ENCODE data around the gene OR14K1. TPM values are rescaled to one million over a fixed set of nuclear protein-coding genes. Genes with fewer than 3 reads are reported as not detected.

Gene OR14K1
- total RNA-seq, result not detected in 2 replicates

GRCh38 chr1:247738315-247738714 is at the start of gene OR14K1:
Gene OR14K1, plus strand, starts transcription at chr1:247738615. Its CDS starts 0 bp downstream, at chr1:247738615.

DNA sequence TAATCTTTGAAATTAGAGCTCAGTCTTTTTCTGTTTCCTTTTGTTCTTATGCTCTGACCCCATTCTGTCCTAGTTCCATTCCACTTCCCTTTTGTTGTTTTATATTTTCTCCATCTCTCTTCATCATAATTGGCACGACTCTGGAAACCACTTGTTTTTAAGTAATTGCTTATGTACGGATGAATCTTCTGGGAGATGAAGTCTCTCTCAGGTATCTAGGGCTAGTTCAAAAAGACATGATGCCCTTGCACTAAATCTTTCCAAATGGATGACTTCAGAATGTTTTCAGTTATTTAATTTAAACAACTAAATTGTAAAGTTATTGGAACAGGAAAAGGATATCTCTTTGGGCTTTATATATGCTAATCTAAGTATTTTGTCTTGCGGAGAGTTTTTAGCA is 21.9 kb upstream of the OR14K1 start, which contains the start of gene OR6F1:
TSS of gene OR6F1 (minus strand) at position 101 of the 400 bp plus-strand sequence. CDS start 3,891 bp downstream, outside the sequence.

GRCh38 chr1:247748041-247748440 is 9.6 kb downstream of the OR14K1 start, which contains the start of gene OR14A2:
Gene OR14A2, minus strand, starts transcription at chr1:247748141.

DNA sequence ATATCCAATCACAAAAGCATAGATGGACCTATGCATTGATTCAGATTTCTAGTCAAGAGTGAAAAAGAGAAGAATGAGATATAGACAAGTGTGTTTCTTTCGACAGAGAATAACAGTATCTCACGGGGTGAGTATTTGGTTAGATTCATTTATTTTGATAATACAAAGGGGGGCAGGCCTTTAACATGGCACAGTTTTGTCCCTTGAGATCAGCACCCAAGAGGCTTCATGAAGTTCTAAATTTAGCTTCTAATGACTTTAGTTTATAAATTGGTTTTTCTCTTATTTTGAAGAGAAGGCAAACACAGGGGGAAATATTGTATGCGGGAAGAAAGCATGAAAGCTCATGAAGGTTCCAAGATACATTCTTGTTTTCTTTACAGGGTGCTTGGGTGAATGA is 22.0 kb downstream of the OR14K1 start, which contains the start of gene OR1C1:
TSS of gene OR1C1 (minus strand) at position 101 of the 400 bp plus-strand sequence. CDS start 2,150 bp downstream, outside the sequence.

Other genes starting within 250 kb of the OR14K1 start
- not detected in 2 replicates for gene OR2C3, start 202.2 kb upstream of the OR14K1 start, total RNA-seq
- not detected in 2 replicates for gene GCSAML, start 189.5 kb upstream of the OR14K1 start, total RNA-seq
- not detected in 2 replicates for gene OR2G2, start 150.3 kb upstream of the OR14K1 start, total RNA-seq
- gene OR2G3, start 133.0 kb upstream of the OR14K1 start, total RNA-seq, result not detected in 2 replicates
- gene OR13G1, start 58.9 kb upstream of the OR14K1 start, total RNA-seq, result not detected in 2 replicates
- not detected in 2 replicates for gene OR6F1, start 22.0 kb upstream of the OR14K1 start, total RNA-seq
- not detected in 2 replicates for gene OR14A2, start 9.5 kb downstream of the OR14K1 start, total RNA-seq
- not detected in 2 replicates for gene OR1C1, start 21.9 kb downstream of the OR14K1 start, total RNA-seq
- gene OR14A16, start 85.5 kb downstream of the OR14K1 start, total RNA-seq, result not detected in 2 replicates
- gene OR11L1, start 103.3 kb downstream of the OR14K1 start, total RNA-seq, result not detected in 2 replicates
- 0.40 and 0.43 TPM in 2 replicates for gene TRIM58, start 118.6 kb downstream of the OR14K1 start, total RNA-seq
- not detected in 2 replicates for gene OR2W3, start 157.0 kb downstream of the OR14K1 start, total RNA-seq
- gene OR2T8, start 181.6 kb downstream of the OR14K1 start, total RNA-seq, result not detected in 2 replicates
- not detected in 2 replicates for gene OR2AJ1, start 186.3 kb downstream of the OR14K1 start, total RNA-seq
- not detected in 2 replicates for gene OR2L8, start 210.2 kb downstream of the OR14K1 start, total RNA-seq
- not detected in 2 replicates for gene OR2AK2, start 226.6 kb downstream of the OR14K1 start, total RNA-seq